Lung (tissue), 12 donors: ENCODE results near the gene OSBPL3. TPM values are rescaled to one million over a fixed set of nuclear protein-coding genes. Genes with fewer than 3 reads are reported as not detected.

Experiments
- ATAC-seq: fragments of 200-7000 bp; cut with Tn5 transposase; one replicate; pipeline ENCODE4 v1.9.1; 2020; ENCODE audit warnings: moderate number of reproducible peaks; ENCODE audit not compliant: insufficient read depth, low FRiP score
- DNase-seq, 3 donors: peaks; one replicate each; pipeline ENCODE4 v3.0.0-alpha.2; 2013 to 2017
- H3K27ac ChIP-seq, 2 donors: one replicate each; pipeline ENCODE4 v1.5.1; 2013; ENCODE audit warnings: mild to moderate bottlenecking in 2 of 2, moderate library complexity in 2 of 2, control low read depth in 1 of 2, inconsistent platforms in 1 of 2, low read depth in 1 of 2, low read length in 1 of 2
- H3K27me3 ChIP-seq, 3 donors: one replicate each; pipeline ENCODE4 v1.5.1; 2013; ENCODE audit warnings: low read length in 2 of 3; ENCODE audit not compliant: control insufficient read depth in 3 of 3, insufficient read depth in 3 of 3
- H3K36me3 ChIP-seq, 4 donors: one replicate each; pipeline ENCODE4 v1.5.1; 2013; ENCODE audit warnings: low read length in 4 of 4, mild to moderate bottlenecking in 1 of 4, moderate library complexity in 1 of 4; ENCODE audit not compliant: control insufficient read depth in 4 of 4, insufficient read depth in 4 of 4
- H3K4me1 ChIP-seq, 5 donors: one replicate each; pipeline ENCODE4 v1.5.1; 2013; ENCODE audit warnings: low read length in 5 of 5, mild to moderate bottlenecking in 2 of 5, moderate library complexity in 1 of 5; ENCODE audit not compliant: control insufficient read depth in 5 of 5, insufficient read depth in 5 of 5
- H3K4me3 ChIP-seq: one replicate; pipeline ENCODE4 v1.5.1; 2013; ENCODE audit warnings: mild to moderate bottlenecking, control low read depth, moderate library complexity
- H3K9ac ChIP-seq, 2 donors: one replicate each; pipeline ENCODE4 v1.5.1; 2013; ENCODE audit warnings: low read length in 2 of 2, control low read depth in 1 of 2; ENCODE audit not compliant: insufficient read depth in 1 of 2
- H3K9me3 ChIP-seq, 4 donors: one replicate each; pipeline ENCODE4 v1.5.1; 2013; ENCODE audit warnings: low read length in 3 of 4, mild to moderate bottlenecking in 1 of 4, moderate library complexity in 1 of 4; ENCODE audit not compliant: control insufficient read depth in 4 of 4, insufficient read depth in 3 of 4
- WGBS, 2 donors: extraction: QIAGEN DNeasy Blood & Tissue Kit; methylation state at CpG; one replicate each; pipeline ENCODE4 v1.1.7; 2013; 5-methylcytosine and 5-hydroxymethylcytosine counted together
- polyA plus RNA-seq, 2 donors: library from polyadenylated mRNA; stranded (reverse); fragments of 200-250 nt; gene quantifications; one replicate each; pipeline ENCODE4 v1.2.1, GENCODE V29; 2013
- total RNA-seq, 2 donors: library from RNA; depleted of rRNA in 1 of 2; stranded (reverse); fragments of >200 nt in 1 of 2; gene quantifications; one replicate each; pipeline ENCODE4 v1.2.1, GENCODE V29; 2014 to 2021
- TF ChIP-seq, protein P1 (sequence below): IDR thresholded peaks from 2 replicates; pipeline ENCODE4 v1.5.1; 2012; ENCODE audit warnings: mild to moderate bottlenecking; ENCODE audit errors: control extremely low read depth, extremely low read depth
- donor health status: control.
- donor health status: control.
- donor health status: Bipolar disorder and iron deficiency.
- donor health status: healthy.
- donor health status: DM: yes; HTN: yes; CAD: no.

The OSBPL3 gene
- total and polyA plus RNA-seq, 4 donors: 8.6 to 32.0 (median 20.4) TPM

DNA sequence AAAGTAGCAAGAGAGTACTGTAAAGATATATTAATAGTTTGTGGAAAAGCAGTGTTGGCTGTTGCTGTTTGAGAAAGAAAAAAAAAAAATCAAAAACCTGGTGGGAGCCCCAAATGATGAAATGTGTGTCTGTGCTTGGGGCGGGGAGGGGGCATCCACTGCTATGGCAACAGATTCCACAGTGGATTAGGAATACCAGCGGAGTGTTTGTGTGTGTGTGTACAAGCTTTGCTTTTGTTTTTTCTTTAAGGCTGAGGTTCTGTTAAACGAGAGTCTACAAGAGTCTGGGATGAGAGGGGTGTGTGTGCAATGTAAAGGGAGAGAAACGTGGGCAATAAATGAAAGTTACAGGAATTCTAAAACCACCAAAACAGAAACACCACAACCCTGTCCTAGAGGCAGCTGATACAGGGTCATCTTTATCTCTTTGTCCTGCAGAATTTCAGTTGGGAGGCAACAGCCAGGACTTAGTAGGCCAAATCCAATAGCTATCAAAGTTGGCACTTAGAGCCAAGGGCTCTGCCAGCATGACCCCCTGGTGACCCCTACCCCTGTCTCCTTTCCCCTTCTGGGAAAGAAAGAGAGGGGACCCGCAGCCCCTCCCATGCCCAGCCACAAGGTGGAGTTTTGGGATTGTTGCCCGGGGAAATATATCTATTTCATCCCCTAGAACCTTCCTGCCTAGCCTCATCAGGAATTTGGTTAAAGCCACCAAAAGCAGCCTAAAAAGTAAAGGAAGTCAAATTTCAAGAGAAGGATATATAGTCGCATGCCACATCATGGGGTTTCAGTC lies 85.4 kb downstream of the OSBPL3 start:
- H3K4me3 ChIP-seq: no peak overlapping the region
- ATAC-seq: no peak
- H3K4me1 ChIP-seq: peaks cover 0 to 4% (median 0%) of the 10 kb centered on the region in 5 donors

DNA sequence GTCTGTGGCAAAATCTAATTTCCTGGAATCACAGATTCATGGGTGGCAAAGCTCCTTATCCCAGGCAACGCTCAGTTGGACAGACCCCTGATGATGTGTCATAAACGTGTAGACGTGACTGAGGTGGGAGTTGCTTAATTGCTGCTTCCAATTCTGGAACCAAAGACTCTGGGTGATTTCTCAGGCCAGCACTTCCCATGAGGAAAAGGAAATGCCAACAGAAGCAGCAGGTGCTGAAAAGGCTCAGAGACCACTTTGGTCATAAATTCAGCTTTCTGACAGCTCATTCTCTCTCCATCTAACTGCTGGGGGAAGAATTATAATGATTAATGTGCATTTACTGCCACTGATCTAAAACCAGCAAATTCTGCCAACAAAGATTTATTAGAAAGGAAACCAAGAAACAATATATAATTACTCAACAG lies 88.7 kb downstream of the OSBPL3 start:
- DNase-seq: no peak
- H3K36me3 ChIP-seq: no peaks in the 10 kb centered on the region
- H3K9me3 ChIP-seq: no peaks in the 10 kb centered on the region
- peaks cover 0 to 4% (median 0%) of the 10 kb centered on the region in 5 donors for H3K4me1 ChIP-seq
- no peaks in the 10 kb centered on the region for H3K27me3 ChIP-seq
- no peak overlapping the region for H3K27ac ChIP-seq
- H3K4me3 ChIP-seq: no peak overlapping the region
- WGBS, 2 donors: 34 to 47% methylated on average over 3 of the region's 3 CpGs
- TF ChIP-seq, protein P1, sequence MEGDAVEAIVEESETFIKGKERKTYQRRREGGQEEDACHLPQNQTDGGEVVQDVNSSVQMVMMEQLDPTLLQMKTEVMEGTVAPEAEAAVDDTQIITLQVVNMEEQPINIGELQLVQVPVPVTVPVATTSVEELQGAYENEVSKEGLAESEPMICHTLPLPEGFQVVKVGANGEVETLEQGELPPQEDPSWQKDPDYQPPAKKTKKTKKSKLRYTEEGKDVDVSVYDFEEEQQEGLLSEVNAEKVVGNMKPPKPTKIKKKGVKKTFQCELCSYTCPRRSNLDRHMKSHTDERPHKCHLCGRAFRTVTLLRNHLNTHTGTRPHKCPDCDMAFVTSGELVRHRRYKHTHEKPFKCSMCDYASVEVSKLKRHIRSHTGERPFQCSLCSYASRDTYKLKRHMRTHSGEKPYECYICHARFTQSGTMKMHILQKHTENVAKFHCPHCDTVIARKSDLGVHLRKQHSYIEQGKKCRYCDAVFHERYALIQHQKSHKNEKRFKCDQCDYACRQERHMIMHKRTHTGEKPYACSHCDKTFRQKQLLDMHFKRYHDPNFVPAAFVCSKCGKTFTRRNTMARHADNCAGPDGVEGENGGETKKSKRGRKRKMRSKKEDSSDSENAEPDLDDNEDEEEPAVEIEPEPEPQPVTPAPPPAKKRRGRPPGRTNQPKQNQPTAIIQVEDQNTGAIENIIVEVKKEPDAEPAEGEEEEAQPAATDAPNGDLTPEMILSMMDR: no peak
- H3K9ac ChIP-seq: no peak overlapping the region
- no peak for ATAC-seq

More for the DNA sequence above, 85.4 kb downstream of the OSBPL3 start:
- WGBS, 2 donors: 70 to 73% methylated on average over 7 of the region's 7 CpGs
- no peak for DNase-seq
- Histone ChIP-seq H3K9me3 (no peaks in the 10 kb centered on the region), H3K27me3 (no peaks in the 10 kb centered on the region), H3K27ac (no peak overlapping the region), H3K9ac (no peak overlapping the region), H3K36me3 (no peaks in the 10 kb centered on the region)
- TF ChIP-seq, protein P1: no peak

DNA sequence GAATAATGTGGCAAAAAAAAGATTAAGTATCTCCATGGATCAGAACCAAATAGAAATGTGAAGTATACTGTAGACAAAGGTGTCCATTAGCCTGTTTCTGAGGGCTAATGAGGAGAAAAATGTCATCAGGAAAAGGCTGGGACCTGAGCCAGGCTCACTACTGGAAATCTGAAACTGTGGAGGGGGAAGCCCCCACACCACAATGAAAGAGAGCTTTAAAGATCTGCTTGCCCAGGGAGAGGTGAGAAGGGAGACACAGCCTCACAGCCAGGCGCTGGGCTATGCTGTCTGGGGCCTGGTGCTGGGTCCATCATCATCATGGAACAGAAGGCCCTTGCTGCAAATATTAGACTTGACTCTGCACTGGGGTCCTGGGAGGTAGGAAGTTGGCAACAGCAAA lies 90.4 kb downstream of the OSBPL3 start:
- TF ChIP-seq, protein P1: no peak
- no peak for DNase-seq
- no peak for ATAC-seq
- no peak overlapping the region for H3K4me3 ChIP-seq
- H3K36me3 ChIP-seq: no peaks in the 10 kb centered on the region
- H3K4me1 ChIP-seq: peaks cover 0 to 3% (median 1%) of the 10 kb centered on the region in 5 donors
- no peaks in the 10 kb centered on the region for H3K9me3 ChIP-seq
- WGBS, 2 donors: 98 to 100% methylated on average over 1 of the region's 1 CpG
- no peak overlapping the region for H3K9ac ChIP-seq
- H3K27ac ChIP-seq: no peak overlapping the region
- H3K27me3 ChIP-seq: no peaks in the 10 kb centered on the region

GRCh38 chr7:24888653-24889052 lies 91.3 kb downstream of the OSBPL3 start:
- no peaks in the 10 kb centered on the region for H3K9me3 ChIP-seq
- TF ChIP-seq, protein P1: no peak
- ATAC-seq: no peak

More at GRCh38 chr7:24888653-24889052, 91.3 kb downstream of the OSBPL3 start:
- Histone ChIP-seq H3K27ac (no peak overlapping the region), H3K4me3 (no peak overlapping the region), H3K27me3 (no peaks in the 10 kb centered on the region), H3K36me3 (no peaks in the 10 kb centered on the region), H3K4me1 (peaks cover 0 to 7% (median under 1%) of the 10 kb centered on the region in 5 donors), H3K9ac (no peak overlapping the region)
- no peak for DNase-seq
